GM12878 (cell line): ENCODE data around the gene PHLDB1. TPM values are rescaled to one million over a fixed set of nuclear protein-coding genes. Genes with fewer than 3 reads are reported as not detected.

Experiments used
- ATAC-seq: fragments of 200-7000 bp; cut with Tn5 transposase; 3 replicates; pipeline ENCODE4 v1.9.1; 2020; ENCODE audit warnings: mild to moderate bottlenecking, moderate library complexity
- BruUV-seq: library from RNA; stranded (reverse); fragments of 400-500 nt; replicated peaks from 2 replicates; lab custom pipeline; 2021; lab: Mats Ljungman, UMichigan
- CTCF ChIA-PET: fragments of 300-600 bp; sonication (Branson Sonifier 250); formaldehyde crosslinking; extraction: SDS; loops from one replicate; lab custom pipeline; 2021; ENCODE audit warnings: inconsistent platforms; lab: Yijun Ruan, JAX
- POLR2A ChIA-PET: fragments of 350-600 bp; formaldehyde crosslinking; extraction: SDS; loops from one replicate; lab custom pipeline; 2021; ENCODE audit warnings: inconsistent platforms; lab: Charles Lee
- RAD21 ChIA-PET: fragments of 300-600 bp; sonication (Branson Sonifier 250); formaldehyde crosslinking; loops from one replicate; lab custom pipeline; 2023; ENCODE audit warnings: antibody characterized with exemption; ENCODE audit not compliant: unreplicated experiment; lab: Charles Lee
- SMC1A ChIA-PET: fragments of 300-600 bp; sonication (Branson Sonifier 250); formaldehyde crosslinking; loops from one replicate; lab custom pipeline; 2023; ENCODE audit not compliant: unreplicated experiment, uncharacterized antibody; lab: Charles Lee
- DNase-seq: peaks from one replicate; pipeline ENCODE4 v3.0.0-alpha.2; 2011; ENCODE audit warnings: low read depth, low spot score
- FAIRE-seq: peaks from 3 replicates; lab custom pipeline; 2011; peaks lifted over from hg19 to GRCh38; lab: Jason Lieb, UNC
- H2AFZ ChIP-seq: 2 replicates; pipeline ENCODE4 v1.6.0; 2011; ENCODE audit warnings: low read depth, low read length, control low read depth; ENCODE audit not compliant: control insufficient read depth
- H3K27ac ChIP-seq: 2 replicates; pipeline ENCODE4 v1.5.1; 2011; ENCODE audit warnings: control low read depth; ENCODE audit not compliant: control insufficient read depth, insufficient read depth
- H3K27me3 ChIP-seq, 2 experiments: replicated peaks in 1 of 2; 2 replicates each; pipeline versions ENCODE4 v1.6.0 to v1.6.1; 2011; ENCODE audit warnings: low read length in 1 of 2; ENCODE audit not compliant: control insufficient read depth in 2 of 2, insufficient read depth in 2 of 2
- H3K36me3 ChIP-seq, 2 experiments: 2 replicates each; pipeline ENCODE4 v1.5.1; 2011; ENCODE audit warnings: low read length in 1 of 2; ENCODE audit not compliant: control insufficient read depth in 2 of 2, insufficient read depth in 2 of 2
- H3K4me1 ChIP-seq: 2 replicates; pipeline ENCODE4 v1.6.1; 2011; ENCODE audit warnings: mild to moderate bottlenecking, low read length, moderate library complexity, mixed read lengths; ENCODE audit not compliant: control insufficient read depth, insufficient read depth
- H3K4me2 ChIP-seq: 2 replicates; pipeline ENCODE4 v1.6.0; 2011; ENCODE audit warnings: control low read depth; ENCODE audit not compliant: control insufficient read depth, insufficient read depth
- H3K4me3 ChIP-seq: fragments of 200-600 bp; sonication (generic); 2 replicates; pipeline ENCODE4 v1.5.1; 2016
- H3K79me2 ChIP-seq: 2 replicates; pipeline ENCODE4 v1.6.0; 2011; ENCODE audit warnings: low read length; ENCODE audit not compliant: control insufficient read depth, insufficient read depth
- H3K9ac ChIP-seq: 2 replicates; pipeline ENCODE4 v1.8.0; 2011; ENCODE audit warnings: low read length, control low read depth, mixed read lengths; ENCODE audit not compliant: control insufficient read depth, insufficient read depth
- H3K9me3 ChIP-seq: replicated peaks from 3 replicates; pipeline ENCODE4 v1.5.1; 2011; ENCODE audit warnings: mild to moderate bottlenecking, low read length; ENCODE audit not compliant: control insufficient read depth, insufficient read depth
- H4K20me1 ChIP-seq: 2 replicates; pipeline ENCODE4 v1.6.0; 2011; ENCODE audit not compliant: control insufficient read depth, insufficient read depth
- IRF4 ChIP-seq: IDR thresholded peaks from 2 replicates; pipeline ENCODE4 v1.6.1; 2011; ENCODE audit warnings: low read depth, low read length
- MEF2A ChIP-seq: IDR thresholded peaks from 2 replicates; pipeline ENCODE4 v1.6.1; 2011; ENCODE audit warnings: low read depth, mild to moderate bottlenecking, low read length, moderate library complexity; ENCODE audit not compliant: insufficient read depth
- NR2C2 ChIP-seq: IDR thresholded peaks from 2 replicates; pipeline ENCODE4 v1.6.1; 2011; ENCODE audit warnings: borderline replicate concordance, low read depth; ENCODE audit not compliant: control insufficient read depth, insufficient read length
- SREBF1 ChIP-seq: IDR thresholded peaks from 2 replicates; pipeline ENCODE4 v1.6.1; 2012; ENCODE audit warnings: mild to moderate bottlenecking, low read length
- SRF ChIP-seq, 2 experiments: IDR thresholded peaks; 2 replicates each; pipeline ENCODE4 v1.6.1; 2011; ENCODE audit warnings: low read depth in 2 of 2, low read length in 2 of 2, mild to moderate bottlenecking in 1 of 2, moderate library complexity in 1 of 2
- STAT3 ChIP-seq: IDR thresholded peaks from 2 replicates; pipeline ENCODE4 v1.6.1; 2011; ENCODE audit warnings: low read depth, low read length, improper control_type of control experiment
- TAF1 ChIP-seq: IDR thresholded peaks from 2 replicates; pipeline ENCODE4 v1.6.1; 2011; ENCODE audit warnings: mild to moderate bottlenecking, low read depth, low read length, borderline replicate concordance
- YY1 ChIP-seq: IDR thresholded peaks from 2 replicates; pipeline ENCODE4 v1.6.1; 2011; ENCODE audit warnings: low read depth, mild to moderate bottlenecking, low read length
- ZNF274 ChIP-seq: IDR thresholded peaks from one replicate; pipeline ENCODE4 v1.8.0; 2011; ENCODE audit not compliant: insufficient read length, insufficient read depth
- ZNF592 ChIP-seq: fragments of 450-650 bp; IDR thresholded peaks from 2 replicates; pipeline ENCODE4 v1.6.1; 2017; ENCODE audit warnings: mild to moderate bottlenecking, moderate library complexity
- ZSCAN29 ChIP-seq: fragments of 450-650 bp; IDR thresholded peaks from 2 replicates; pipeline ENCODE4 v1.6.1; 2017; ENCODE audit warnings: mild to moderate bottlenecking, moderate library complexity
- WGBS: methylation state at CpG from one replicate; pipeline ENCODE4 v1.1.6; 2016; ENCODE audit warnings: low lambda C conversion rate; ENCODE audit not compliant: insufficient replicate concordance, insufficient coverage; ENCODE audit errors: missing lambda C conversion rate; 5-methylcytosine and 5-hydroxymethylcytosine counted together
- in situ Hi-C: fragments of 300-500 bp; cut with MboI; formaldehyde crosslinking; loops from 9 replicates; pipeline ENCODE4 v1.14.3; 2018; ENCODE audit warnings: mixed read lengths
- intact Hi-C: fragments of 100-400 bp; cut with micrococcal nuclease; formaldehyde crosslinking; loops from one replicate; pipeline ENCODE4 v1.14.2; 2022; ENCODE audit not compliant: unreplicated experiment
- polyA plus RNA-seq, 11 experiments: library from polyadenylated mRNA; depleted of rRNA in 4 of 11; unstranded in 6 of 11; stranded (reverse) in 5 of 11; fragments of >200 nt; fragmentation: Nextera tagmentation in 4 of 11; fragmentation: Illumina TruSeq in 1 of 11; extraction: Ambion mirVana in 4 of 11; extraction: Trizol in 1 of 11; gene quantifications; 1 replicate in 1 of 11; 2 replicates in 10 of 11; pipeline versions ENCODE4 v1.2.1 to v1.2.3, GENCODE V29; 2011 to 2016; ENCODE audit warnings: inconsistent platforms in 2 of 11, missing spikeins in 2 of 11, low read depth in 1 of 11
- total RNA-seq, 4 experiments: library from RNA; depleted of rRNA in 3 of 4; stranded (reverse); fragments of >200 nt in 3 of 4; fragmentation: Illumina TruSeq in 1 of 4; extraction: Trizol in 1 of 4; gene quantifications; 2 replicates each; pipeline versions ENCODE4 v1.2.1 to v1.2.3, GENCODE V29; 2013 to 2021

Gene PHLDB1
- total and polyA plus RNA-seq, 10 of the 15 experiments (the other 5 are each of a cell fraction or from before 2014, with no cell fraction given) = 0.03 to 0.26 (median 0.18) TPM; not detected in 4

GRCh38 chr11:118629761-118630661 lies 22.6 kb downstream of the PHLDB1 start (continued):
- no peak for TF ChIP-seq ZNF274
- TF ChIP-seq, all 136 proteins: peak for 0

- no peaks in the 10 kb centered on the region for H3K9me3 ChIP-seq
- intact Hi-C loops (no loop called here), in situ Hi-C loops (no loop called here)
- SMC1A ChIA-PET = no interaction called here
- DNase-seq = no peak
- H3K27ac ChIP-seq = no peak overlapping the region
- H4K20me1 ChIP-seq = no peaks in the 10 kb centered on the region
- WGBS = 17% methylated on average over 14 of the region's 14 CpGs
- H3K27me3 ChIP-seq = peaks cover 0 to 10% of the 10 kb centered on the region in 2 experiments; a peak in 2 of 4 replicates
- no peak overlapping the region for H3K4me3 ChIP-seq
- H3K36me3 ChIP-seq = no peaks in the 10 kb centered on the region
- no TSS peak for BruUV-seq
- RAD21 ChIA-PET = no interaction called here
- POLR2A ChIA-PET = no interaction called here
- H3K9ac ChIP-seq = no peak overlapping the region
- no peaks in the 10 kb centered on the region for H3K4me1 ChIP-seq
- no peak for TF ChIP-seq NR2C2
- no peak for TF ChIP-seq ZSCAN29
- no peak for TF ChIP-seq IRF4
- TF ChIP-seq STAT3 = no peak
- TF ChIP-seq SRF (IDR thresholded peaks at IDR 0.05; ENCODE audit: low read depth in 2 of 2, low read length in 2 of 2) = no peak
- TF ChIP-seq YY1 = no peak
- TF ChIP-seq ZNF592 = no peak
- no peak for TF ChIP-seq TAF1
- TF ChIP-seq SREBF1 = no peak
- no peak for TF ChIP-seq MEF2A
- TF ChIP-seq, all 136 proteins: peak for 0
- CTCF ChIA-PET = interaction anchor here (1.2 kb wide), 1 partner anchor 20 kb away, joined by 3 read pairs; no protein-coding TSS in a partner anchor
- no peak overlapping the region for H2AFZ ChIP-seq
- no peak for ATAC-seq
- no peaks in the 10 kb centered on the region for H3K79me2 ChIP-seq
- no peak overlapping the region for H3K4me2 ChIP-seq
- FAIRE-seq = no peak
These were observed 23.9 kb downstream of the PHLDB1 start for GRCh38 chr11:118631142-118631909.
